HG02678 (cell line): ENCODE results near the gene NOP53.
"Not testable (repeated sequence)": the region's sequence is repeated elsewhere in the genome, so short reads cannot be mapped to it uniquely, and the experiment has no call there.

Source experiments
- ATAC-seq: cut with Tn5 transposase; IDR thresholded peaks from one replicate; pipeline ENCODE4 v1.9.1; 2021; ENCODE audit warnings: mild to moderate bottlenecking, moderate library complexity; ENCODE audit not compliant: unreplicated experiment

NOP53 gene

GRCh38 chr19:47716270-47716937 lies 28.9 kb upstream of the NOP53 start:
- ATAC-seq: no peak

- not testable (repeated sequence) for ATAC-seq
Measured at GRCh38 chr19:47718415-47719046, 26.8 kb upstream of the NOP53 start.

DNA sequence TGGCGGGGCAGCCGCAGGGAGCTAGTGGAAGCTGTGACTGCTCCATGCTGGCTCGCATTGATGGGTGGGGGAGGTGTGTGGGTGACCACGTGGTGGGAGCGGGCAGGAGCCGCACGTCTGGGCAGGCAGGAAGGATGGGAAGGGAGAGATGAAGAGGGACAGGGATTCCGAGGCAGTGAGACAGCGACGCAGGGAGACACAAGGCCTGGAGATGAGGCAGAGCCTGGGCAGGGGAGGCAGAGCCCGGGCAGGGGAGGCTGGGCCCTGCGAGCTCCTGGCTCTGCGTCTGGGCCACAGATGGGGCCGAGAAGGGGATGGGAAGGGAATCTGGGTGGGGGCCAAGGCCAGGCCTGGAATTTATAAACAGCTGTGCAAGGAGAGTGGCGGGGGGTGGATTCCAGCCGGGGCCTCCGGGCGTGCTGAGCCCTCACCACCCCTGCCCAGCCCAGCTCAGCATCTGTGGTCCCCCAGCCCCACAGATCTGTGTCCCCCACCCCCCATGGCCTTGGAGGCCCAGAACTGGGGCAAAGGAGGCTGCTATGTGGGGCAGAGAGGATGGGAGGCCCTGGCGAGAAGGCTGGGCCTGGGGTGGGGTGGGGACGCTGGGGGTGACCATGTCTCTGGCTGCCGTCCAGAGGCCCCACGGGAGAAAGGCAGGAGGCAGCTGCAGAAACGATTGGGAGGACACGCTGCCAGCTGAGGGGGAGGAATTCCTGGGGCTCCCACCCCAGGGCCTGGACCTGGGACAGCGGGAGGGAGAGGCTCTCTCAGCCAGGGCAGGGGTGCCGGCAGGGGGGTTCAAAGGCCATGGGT lies 26.1 kb upstream of the NOP53 start:
- no peak for ATAC-seq

- no peak for ATAC-seq
Measured at GRCh38 chr19:47720669-47721422, 24.5 kb upstream of the NOP53 start.

DNA sequence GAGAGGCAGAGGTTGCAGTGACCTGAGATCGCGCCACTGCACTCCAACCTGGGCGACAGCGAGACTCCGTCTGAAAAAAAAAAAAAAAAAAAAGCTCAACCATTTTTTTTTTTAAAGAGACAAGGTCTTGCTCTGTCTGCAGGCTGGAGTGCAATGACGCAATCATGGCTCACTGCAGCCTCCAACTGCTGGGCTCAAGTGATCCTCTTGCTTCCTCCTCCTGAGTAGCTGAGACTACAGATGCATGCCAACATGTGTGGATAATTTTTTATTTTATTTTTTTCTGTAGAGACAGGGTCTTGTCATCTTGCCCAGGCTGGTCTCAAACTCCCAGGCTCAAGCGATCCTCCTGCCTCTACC lies 21.8 kb upstream of the NOP53 start:
- no peak for ATAC-seq

- ATAC-seq: no peak
Measured at GRCh38 chr19:47725759-47726401, 19.5 kb upstream of the NOP53 start.

DNA sequence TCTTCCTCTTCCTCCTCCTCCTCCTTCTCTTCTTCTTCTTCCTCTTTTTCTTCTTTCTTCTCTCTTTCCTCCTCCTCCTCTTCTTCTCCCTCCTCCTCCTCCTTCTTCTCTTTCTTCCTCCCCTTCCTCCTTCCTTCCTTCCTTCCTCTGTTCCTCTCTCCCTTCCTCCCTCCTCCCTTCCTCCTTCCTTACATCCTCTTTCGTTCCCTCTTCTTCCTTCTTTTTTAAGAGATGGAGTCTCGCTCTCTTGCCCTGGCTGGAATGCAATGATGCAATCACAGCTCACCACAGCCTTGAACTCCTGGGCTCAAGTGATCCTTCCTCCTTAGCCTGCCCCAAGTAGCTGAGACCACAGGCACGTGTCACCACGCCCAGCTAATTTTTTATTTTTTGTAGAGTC lies 18.9 kb upstream of the NOP53 start:
- ATAC-seq: no peak

DNA sequence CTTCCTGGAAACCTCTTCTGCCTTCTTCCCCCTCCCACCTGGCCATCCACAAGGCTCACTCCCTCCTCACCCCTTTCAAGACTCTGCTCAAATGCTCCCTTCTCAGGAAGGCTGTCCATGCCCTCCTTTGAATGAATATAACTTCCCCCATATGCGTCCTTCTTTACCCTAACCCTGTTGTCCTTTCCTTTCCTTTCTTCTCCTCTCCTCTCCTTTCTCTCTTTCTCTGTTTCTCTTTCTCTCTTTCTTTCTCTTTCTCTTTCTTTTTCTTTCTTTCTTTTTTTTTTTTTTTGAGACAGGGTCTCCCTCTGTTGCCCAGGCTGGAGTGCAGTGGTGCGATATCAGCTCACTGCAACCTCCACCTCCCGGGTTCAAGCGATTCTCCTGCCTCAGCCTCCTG lies 17.1 kb upstream of the NOP53 start:
- ATAC-seq: not testable (repeated sequence)

- ATAC-seq: no peak
Measured at GRCh38 chr19:47729468-47729798, 15.9 kb upstream of the NOP53 start.

DNA sequence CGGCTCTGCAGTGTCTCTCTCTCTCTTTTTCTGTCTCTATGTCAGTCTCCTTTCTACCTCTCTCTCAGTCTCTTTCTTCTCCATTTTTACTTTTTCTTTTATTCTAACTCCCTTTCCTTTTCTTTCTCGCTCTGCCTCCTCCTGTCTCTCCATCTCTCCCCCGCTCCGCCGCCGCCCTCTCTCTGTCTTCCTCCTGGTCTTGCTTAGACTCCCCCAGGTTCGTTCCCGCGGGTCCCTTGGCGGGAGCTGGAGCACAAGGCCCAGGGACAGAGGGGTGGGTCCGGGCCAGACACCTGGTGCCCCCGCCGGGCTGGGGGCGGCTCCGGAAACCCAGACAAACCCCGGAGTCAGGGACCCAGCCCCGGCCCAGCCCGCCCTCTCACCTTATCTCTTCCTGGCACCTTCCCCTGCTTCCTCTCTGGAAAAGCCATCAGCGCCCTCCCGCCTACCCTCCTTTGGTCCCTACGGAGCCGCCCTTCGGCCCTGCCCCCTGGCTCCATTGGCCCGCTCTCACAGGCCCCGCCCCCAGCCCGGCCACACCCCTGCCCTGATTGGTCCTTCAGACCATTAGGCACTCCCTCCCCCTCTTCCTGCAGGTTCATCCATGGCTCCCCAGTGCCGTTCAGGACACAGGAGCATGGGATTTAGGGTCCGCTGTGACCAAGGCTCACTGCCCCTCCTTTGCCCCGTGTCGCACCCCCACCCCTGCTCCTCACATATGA lies 15.4 kb upstream of the NOP53 start:
- no peak for ATAC-seq

GRCh38 chr19:47730521-47730889 lies 14.8 kb upstream of the NOP53 start:
- ATAC-seq: no peak

DNA sequence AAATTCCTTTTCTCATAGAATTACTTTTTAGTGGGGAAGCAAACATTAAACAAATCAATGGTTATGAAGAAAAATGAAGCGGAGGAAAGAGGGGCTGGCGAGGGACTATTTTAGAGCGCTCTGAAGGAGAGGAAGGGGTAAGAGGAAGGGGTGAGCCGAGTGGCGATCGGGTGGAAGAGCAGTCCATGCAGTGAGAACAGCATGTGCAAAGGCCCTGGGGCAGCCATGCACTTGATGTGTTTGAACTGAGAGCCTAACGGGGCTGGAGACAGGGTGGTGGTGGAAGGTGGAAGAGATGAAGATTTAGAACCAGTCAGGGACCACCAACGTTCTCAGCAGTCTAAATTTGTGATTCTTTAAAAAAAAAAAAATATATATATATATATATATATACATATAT lies 14.4 kb upstream of the NOP53 start:
- no peak for ATAC-seq

GRCh38 chr19:47735131-47735530 lies 10.2 kb upstream of the NOP53 start:
- ATAC-seq: no peak

- no peak for ATAC-seq
Measured at GRCh38 chr19:47740866-47741519, 4.4 kb upstream of the NOP53 start.

- no peak for ATAC-seq
Measured at GRCh38 chr19:47741544-47742140, 3.7 kb upstream of the NOP53 start.

GRCh38 chr19:47742634-47743033 lies 2.7 kb upstream of the NOP53 start:
- no peak for ATAC-seq

DNA sequence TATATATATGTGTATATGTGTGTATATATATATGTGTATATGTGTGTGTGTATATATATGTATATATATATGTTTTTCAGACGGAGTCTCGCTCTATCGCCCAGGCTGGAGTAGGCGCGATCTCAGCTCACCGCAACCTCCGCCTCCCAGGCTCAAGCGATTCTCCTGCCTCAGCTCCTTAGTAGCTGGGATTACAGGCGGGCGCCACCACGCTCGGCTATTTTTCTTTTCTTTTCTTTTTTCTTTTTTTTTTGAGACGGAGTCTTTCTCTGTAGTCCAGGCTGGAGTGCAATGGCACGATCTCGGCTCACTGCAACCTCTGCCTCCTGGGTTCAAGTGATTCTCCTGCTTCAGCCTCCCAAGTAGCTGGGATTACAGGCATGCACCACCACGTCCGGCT lies 783 bp downstream of the NOP53 start:
- not testable (repeated sequence) for ATAC-seq

DNA sequence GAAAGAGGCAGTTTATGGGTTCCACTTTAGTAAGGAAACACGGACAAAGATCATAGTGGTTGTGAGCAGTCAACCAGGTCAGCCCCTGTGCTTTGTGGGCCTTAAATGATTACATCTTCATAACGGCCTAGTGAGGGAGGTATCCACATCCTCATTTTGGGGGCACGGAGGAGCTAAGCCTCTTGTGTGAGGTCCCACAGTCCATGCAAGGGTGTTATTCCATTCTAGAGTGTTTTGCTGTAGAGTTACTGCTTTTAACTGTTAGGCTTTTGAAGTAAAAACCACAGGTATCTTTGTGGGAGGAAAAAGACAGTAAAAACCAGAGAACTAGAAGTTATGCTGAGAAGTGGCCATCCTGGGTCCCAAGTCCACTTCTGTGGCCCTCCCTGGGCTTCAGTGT lies 4.0 kb downstream of the NOP53 start:
- no peak for ATAC-seq

DNA sequence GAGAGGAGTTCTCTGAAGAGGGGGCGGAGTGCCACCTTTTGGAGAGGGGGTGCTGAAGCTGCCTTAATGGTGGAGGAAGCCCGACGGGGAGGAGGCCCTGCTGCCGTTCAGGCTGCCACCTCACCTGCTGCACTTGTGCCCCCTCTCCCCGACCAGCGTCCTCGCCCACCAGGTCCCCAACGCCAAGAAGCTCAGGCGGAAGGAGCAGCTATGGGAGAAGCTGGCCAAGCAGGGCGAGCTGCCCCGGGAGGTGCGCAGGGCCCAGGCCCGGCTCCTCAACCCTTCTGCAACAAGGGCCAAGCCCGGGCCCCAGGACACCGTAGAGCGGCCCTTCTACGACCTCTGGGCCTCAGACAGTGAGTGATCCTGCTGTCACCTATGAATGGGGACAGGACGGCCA lies 5.4 kb downstream of the NOP53 start:
- ATAC-seq: no peak
